Measurements from ENCODE around the gene RBMS3. TPM values are rescaled to one million over a fixed set of nuclear protein-coding genes. Genes with fewer than 3 reads are reported as not detected.

RBMS3 gene
- total RNA-seq: 4.9 and 17.7 TPM in 2 replicates

GRCh38 chr3:29280404-29281093, at the start of gene RBMS3:
TSS of gene RBMS3 (plus strand) at chr3:29281071.

